HG02678 (cell line): ENCODE data around the gene AP1G2.
"Not testable (repeated sequence)": the region's sequence is repeated elsewhere in the genome, so short reads cannot be mapped to it uniquely, and the experiment has no call there.

ENCODE experiments used
- ATAC-seq: cut with Tn5 transposase; IDR thresholded peaks from one replicate; pipeline ENCODE4 v1.9.1; 2021; ENCODE audit warnings: mild to moderate bottlenecking, moderate library complexity; ENCODE audit not compliant: unreplicated experiment

Gene AP1G2

GRCh38 chr14:23539248-23540140 lies 28.1 kb downstream of the AP1G2 start:
- no peak for ATAC-seq

DNA sequence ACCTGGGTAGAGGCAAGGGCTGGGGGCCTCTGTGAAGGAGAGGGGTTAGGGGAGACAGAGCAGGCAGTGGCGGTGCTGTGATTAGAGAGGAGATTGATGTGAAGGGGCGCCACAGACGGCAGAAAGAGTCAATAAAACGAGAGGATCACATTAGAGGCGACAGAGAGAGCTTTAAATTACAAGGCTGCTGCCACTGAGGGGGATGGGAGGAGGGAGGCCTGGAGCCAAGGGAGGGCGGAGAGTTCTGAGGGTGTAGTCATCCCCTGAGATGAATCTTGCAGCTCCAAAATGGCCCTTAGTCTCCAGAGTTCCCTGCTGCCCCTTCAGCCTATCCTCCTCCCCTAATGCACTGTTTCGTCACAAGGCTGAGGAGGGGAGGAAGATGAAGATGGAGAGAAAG lies 28.8 kb downstream of the AP1G2 start:
- no peak for ATAC-seq

- ATAC-seq: no peak
Measured at GRCh38 chr14:23538050-23538718, 29.4 kb downstream of the AP1G2 start.

DNA sequence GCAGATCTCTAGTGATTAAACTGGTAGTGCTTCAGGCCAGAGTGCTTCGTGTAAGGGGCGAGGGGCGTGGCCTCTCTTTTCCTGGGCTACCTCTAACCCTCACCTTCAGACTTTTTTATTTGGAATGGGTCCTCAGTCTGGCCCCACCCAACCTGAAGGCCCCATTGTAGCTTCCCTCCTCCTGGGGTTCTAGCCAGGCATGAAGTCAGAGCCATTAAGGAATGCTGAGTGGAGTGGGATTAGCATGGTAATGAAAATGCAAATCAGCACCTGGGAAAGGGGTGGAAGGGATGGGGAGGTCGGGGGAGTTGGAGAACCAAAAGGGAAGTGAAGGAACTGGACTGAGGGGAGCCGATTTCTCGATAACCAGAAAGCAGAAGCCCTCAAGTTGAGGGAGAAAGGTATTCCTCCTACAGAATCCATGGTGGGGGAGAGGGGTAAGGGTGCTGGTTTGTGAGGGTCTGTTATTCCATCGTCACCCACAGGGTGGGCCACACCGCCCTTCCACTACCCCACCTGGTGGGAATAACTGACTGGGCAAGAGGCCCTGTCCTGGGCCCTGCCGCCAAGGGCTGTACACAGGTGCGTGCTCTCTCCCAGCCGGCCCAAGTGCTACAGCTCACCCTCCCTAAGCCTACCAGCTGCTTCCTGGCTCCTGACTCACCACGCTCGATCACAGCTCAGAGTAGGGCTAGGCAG lies 30.1 kb downstream of the AP1G2 start:
- ATAC-seq: no peak

GRCh38 chr14:23536906-23537305 lies 30.7 kb downstream of the AP1G2 start:
- ATAC-seq: not testable (repeated sequence)

DNA sequence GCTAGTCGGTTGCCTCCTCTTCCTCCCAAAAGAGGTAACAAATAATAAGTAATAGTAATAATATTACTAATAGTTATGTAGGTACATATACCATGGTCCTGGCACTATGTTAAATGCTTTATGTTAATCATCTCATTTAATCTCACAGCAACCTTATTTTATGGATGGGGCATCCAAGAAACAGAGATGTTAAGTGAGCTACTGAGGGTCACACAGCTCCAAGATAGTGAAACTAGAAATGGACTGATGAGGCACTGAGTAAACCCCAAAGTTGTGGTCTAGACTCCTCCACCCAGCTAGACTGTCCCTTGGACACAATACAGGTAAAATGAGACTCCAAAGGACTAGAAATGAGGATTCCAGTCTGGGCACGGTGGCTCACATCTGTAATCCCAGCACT lies 31.1 kb downstream of the AP1G2 start:
- no peak for ATAC-seq

- no peak for ATAC-seq
Measured at GRCh38 chr14:23535943-23536342, 31.6 kb downstream of the AP1G2 start.

DNA sequence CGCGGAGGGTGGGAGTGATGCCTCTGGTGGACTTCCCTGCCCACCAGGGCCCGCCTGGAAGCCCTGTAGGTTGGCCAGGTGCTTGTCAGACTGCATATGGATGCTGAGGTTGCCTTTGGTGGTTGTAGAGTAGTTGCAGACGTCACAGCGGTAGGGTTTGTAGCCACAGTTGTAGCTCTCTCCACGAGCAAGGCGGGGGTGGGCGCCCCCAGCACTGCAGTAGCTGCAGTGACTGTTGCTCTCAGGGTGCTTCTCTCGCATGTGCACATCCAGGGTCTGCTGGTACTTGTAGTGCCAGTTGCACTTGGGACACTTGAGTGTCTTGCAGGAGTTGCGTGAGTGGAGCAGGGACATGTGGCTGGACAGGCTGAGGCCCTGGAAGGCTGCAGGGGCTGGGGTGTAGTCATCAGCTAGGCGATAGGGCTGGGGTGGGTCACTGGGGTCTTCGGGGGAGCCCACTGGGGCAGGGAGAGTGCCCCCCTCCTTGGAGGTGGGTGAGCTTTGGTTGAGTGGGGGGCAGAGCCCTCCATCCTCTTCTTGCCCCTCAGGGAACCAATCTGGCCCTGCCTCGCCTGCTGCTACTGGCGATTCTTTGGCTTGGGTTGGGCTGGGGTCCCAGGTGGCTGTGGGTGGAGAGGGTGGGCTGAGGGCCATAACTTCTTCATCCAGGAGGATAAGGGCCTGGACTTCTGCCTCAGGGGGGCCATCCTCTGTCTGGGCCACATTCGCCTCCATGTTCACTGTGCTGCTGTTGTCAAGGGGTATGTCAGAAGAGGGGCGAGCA lies 33.7 kb downstream of the AP1G2 start:
- no peak for ATAC-seq

DNA sequence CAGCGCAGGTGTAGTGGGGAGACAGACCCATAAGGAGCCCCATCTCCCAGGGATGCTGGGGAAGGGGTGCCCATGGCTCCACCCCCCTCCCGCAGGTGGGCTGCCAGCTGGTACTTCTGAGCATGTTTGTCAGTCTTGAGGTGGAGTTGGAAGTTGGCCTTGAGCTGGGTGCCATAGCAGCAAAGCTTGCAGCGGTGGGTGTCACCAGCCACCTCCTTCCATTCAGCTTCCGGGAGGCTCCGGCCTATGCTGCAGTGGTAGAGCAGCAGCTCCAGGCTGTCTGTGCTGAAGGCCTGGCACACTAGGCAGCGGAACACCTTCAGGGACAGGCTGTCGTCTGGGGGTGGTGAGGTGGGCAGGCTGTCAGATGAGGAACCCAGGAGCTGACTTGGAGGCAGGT lies 34.9 kb downstream of the AP1G2 start:
- ATAC-seq: no peak

DNA sequence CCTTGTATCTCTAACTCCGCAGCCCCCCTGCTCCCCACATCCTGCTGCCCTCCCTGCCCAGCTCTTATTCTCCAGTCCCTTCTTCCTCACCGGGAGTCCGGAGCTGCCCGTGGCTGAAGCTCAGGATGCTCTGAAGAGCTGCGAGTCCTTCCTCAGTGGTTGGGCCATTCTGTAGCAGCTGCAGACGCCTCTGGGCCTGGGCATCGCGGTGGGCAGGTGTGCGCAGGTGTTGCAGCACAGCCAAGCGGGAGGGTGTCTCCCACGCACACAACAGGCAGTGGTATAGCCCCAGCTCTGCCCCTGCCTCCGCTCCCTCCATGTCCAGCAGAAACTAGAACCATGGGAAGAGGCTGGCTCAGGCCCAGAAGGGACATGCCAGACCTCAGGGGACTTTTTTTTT lies 36.2 kb downstream of the AP1G2 start:
- ATAC-seq: no peak

DNA sequence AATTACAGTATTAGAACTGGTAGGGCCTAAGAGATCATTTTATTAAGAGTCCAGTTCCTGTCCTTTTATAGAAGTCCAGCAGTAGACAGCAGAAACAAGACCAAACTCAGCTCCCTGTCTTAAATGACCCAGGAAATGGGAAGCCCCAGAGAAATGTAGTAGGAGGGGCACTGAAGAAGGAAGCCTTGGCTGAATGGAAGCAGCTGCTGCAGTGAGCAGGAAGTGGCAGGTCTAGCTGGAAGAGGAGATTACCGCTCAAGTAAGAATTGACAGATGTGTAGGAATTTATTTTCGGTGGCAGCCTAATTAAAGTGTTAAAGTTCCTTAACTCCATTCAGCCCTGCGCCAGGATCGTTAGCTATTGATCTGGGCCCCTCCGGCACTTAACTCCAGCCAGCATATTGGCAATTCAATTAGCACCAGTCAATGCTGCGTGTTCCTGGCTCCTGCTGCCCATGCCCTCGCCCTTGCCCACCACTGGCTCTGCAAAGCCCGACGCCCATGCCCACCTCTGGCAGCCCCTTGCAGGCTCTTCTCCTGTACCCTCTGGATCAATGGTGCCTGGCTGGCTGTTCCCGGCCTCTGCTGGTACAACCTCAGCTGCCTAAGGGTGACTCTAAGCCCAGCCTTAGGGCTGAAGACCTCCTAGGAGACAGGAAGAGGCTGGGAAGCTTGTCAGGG lies 37.1 kb downstream of the AP1G2 start:
- no peak for ATAC-seq

DNA sequence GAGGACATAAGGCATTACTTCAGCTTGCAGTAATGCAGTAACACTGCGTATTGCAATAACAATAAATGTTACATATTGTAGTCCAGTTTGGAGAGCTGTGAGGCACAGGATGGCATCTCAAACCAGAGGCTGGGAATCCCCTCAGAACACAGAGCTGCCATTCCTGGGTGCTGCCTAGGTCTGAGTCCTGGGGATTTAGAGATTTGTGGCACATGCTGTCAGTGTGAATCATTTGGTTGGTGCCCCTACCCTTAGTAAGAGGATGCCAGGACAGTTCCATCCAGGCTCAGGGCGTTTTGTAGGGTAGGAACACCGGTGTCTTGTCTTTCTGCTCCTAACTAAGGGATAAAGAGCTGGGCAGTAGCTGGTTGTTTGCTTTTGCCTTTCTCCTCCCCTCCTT lies 38.6 kb downstream of the AP1G2 start:
- no peak for ATAC-seq

DNA sequence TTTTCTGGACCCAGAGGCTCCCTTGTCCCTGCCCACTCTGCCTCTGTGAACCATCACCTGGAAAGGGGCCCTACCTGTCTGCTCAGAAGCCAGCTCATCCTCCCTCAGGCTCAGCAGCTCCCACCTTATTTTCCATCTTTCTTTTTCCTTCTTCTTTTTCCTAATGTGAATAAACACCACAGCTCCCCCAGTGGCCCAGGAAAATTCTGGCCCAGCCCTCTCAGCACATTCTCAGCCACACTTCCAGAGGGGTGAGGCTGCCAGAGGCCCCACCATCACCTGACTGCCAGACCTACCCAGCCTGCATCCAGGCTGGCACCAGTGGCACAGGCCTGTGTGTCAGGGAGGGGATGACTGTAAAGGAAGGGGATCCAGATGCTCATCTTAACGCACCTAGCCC lies 39.0 kb downstream of the AP1G2 start:
- ATAC-seq: no peak

GRCh38 chr14:23525611-23526010 lies 42.0 kb downstream of the AP1G2 start:
- no peak for ATAC-seq

DNA sequence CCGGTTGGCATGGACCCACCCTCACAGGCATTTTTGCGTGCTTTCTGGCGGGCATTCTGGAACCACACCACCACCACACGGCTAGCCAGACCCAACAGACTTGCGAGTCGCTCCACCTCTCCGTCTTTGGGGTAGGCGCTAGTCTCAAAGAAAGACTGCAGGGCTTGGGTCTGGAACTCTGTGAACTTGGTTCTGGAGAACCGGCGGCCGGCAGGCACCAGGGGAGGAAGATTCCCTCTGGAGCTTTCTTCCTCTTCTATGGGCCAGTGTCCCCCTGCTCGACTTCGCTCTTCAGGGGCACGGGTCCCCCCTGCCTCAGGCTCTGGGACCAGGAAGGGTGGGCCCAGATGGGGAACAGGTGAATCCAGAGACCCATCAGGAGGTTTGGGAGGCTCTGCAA lies 42.6 kb downstream of the AP1G2 start:
- ATAC-seq: no peak

- ATAC-seq: no peak
Measured at GRCh38 chr14:23523229-23524016, 44.2 kb downstream of the AP1G2 start.

GRCh38 chr14:23522643-23523198 lies 44.9 kb downstream of the AP1G2 start:
- ATAC-seq: no peak

DNA sequence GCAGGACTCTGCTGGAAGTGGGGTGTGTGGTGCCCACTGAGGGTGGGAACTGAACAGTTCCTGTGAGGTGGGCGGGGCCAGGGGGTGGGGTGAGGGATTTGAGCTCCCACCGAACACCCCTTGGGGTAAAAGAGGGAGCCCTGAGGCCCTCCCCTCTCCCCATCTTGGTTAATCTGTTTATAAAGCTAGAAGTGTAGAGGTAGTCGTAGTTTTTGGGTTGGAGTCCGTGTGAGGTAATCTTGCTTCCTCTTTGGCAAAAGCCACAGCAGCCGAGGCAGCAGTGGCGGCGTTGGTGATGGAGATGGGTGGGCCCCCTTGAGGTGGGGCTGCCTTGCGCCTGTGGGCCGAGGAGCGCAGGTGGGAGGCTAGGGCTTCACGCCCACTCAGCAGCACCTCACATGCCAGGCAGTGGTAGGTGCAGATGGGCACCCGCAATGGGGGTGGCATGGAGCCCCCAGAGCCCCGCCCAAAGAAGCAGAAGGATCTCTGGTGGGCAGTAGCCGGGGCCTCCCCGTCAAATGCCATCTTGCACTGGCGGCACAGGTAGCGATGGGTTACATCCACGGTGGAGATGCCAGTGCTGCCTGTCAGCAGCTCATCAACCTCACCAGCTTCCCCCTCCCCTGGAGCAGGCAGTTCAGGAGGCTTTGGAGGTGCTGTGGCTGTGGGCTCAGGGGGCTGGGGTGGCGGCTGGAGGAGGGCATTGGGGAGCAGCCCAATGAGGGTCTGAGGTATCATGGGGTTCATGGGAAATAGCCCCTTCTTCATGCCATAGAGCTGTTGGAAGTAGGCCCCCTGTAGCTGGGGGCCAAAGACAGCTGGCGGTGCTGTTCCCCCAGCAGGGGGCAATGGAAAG lies 45.6 kb downstream of the AP1G2 start:
- ATAC-seq: no peak
